ENCODE measurements around the gene VPS50.

VPS50 gene, protein sequence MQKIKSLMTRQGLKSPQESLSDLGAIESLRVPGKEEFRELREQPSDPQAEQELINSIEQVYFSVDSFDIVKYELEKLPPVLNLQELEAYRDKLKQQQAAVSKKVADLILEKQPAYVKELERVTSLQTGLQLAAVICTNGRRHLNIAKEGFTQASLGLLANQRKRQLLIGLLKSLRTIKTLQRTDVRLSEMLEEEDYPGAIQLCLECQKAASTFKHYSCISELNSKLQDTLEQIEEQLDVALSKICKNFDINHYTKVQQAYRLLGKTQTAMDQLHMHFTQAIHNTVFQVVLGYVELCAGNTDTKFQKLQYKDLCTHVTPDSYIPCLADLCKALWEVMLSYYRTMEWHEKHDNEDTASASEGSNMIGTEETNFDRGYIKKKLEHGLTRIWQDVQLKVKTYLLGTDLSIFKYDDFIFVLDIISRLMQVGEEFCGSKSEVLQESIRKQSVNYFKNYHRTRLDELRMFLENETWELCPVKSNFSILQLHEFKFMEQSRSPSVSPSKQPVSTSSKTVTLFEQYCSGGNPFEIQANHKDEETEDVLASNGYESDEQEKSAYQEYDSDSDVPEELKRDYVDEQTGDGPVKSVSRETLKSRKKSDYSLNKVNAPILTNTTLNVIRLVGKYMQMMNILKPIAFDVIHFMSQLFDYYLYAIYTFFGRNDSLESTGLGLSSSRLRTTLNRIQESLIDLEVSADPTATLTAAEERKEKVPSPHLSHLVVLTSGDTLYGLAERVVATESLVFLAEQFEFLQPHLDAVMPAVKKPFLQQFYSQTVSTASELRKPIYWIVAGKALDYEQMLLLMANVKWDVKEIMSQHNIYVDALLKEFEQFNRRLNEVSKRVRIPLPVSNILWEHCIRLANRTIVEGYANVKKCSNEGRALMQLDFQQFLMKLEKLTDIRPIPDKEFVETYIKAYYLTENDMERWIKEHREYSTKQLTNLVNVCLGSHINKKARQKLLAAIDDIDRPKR

DNA sequence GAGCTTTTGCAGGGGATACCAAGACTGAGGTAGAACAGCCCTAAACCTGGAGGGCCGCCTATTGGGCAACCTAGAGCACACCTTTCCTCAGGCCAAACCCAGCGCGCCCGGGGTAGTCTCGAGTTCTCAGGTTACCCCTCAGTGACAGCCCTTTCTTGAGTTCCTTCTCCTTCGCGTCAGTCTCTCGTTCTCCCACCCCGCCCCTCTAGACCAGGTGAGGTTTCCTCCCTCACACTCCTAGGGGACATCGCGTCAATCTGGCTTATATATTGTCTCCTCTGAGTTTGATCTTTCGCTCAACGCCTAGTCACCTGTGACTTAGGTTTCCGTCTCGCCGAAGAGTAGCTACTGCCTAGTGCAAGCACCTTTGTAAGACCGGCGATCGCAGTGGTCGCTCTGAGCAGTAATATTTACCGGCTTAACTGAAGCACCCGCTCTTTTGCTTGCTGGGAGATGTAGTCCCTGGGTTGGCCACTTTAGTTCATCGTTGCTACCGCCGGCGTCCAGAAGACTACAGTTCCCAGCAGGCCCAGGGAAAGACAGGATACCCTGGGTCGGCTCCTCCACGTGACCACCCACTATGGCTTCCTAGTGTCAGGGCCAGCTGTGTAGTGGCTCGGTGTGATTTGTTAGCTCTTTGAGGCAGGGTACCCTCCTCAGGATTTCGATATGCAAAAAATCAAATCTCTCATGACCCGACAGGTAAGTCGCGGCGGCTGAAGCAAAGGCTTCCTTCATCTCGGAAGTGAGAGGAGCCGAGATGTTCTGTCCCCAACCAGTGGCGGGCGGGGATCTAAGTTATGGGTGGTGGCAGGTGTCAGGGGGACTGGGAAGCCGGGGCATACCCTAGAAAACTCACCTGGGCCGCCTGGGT is at the start of gene VPS50:
TSS of gene VPS50 (plus strand) at position 568 of the 874 bp plus-strand sequence. CDS start at position 670, 102 bp downstream.
- peak; percentile 88 for DNase-seq (ENCODE audit: low spot score)
- TF ChIP-seq, protein P1, sequence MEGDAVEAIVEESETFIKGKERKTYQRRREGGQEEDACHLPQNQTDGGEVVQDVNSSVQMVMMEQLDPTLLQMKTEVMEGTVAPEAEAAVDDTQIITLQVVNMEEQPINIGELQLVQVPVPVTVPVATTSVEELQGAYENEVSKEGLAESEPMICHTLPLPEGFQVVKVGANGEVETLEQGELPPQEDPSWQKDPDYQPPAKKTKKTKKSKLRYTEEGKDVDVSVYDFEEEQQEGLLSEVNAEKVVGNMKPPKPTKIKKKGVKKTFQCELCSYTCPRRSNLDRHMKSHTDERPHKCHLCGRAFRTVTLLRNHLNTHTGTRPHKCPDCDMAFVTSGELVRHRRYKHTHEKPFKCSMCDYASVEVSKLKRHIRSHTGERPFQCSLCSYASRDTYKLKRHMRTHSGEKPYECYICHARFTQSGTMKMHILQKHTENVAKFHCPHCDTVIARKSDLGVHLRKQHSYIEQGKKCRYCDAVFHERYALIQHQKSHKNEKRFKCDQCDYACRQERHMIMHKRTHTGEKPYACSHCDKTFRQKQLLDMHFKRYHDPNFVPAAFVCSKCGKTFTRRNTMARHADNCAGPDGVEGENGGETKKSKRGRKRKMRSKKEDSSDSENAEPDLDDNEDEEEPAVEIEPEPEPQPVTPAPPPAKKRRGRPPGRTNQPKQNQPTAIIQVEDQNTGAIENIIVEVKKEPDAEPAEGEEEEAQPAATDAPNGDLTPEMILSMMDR (IDR thresholded peaks at IDR 0.05; ENCODE audit: extremely low read depth, missing control alignments): no peak

DNA sequence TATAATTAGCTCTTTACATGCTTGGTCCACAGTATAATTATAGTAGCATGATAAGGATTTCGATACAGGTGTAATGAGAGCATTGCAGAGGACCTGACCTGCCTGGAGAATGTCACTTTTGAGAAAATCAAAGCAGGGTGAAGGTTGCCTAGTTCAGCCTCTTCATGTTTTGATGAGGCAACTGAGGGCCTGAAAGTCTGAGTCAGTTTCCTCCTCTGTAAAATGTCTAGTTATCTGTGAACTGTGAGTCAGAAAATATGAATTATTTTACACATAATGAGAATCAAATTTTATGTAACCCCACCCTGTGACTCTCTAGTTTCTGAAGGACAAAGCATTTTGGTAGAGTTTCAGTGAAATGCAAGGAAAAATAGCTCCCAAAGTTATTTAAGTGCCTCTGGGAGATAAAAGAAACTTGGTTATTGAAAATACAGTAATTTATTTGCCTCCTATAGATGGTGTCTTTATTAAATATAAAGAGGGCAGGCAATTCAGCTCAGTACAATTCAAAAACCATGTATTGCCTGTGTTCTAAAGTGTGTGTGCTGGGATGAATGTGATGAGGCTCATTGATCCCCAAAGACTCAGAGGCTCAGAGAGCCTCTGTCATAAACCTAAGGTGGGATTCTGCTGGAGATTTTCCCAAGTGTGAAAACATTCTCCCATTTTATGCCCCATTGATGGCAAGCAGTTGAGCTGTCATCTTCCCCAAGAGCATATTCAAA is 46.7 kb upstream of the VPS50 start:
- no peak for DNase-seq (ENCODE audit: low spot score)

DNA sequence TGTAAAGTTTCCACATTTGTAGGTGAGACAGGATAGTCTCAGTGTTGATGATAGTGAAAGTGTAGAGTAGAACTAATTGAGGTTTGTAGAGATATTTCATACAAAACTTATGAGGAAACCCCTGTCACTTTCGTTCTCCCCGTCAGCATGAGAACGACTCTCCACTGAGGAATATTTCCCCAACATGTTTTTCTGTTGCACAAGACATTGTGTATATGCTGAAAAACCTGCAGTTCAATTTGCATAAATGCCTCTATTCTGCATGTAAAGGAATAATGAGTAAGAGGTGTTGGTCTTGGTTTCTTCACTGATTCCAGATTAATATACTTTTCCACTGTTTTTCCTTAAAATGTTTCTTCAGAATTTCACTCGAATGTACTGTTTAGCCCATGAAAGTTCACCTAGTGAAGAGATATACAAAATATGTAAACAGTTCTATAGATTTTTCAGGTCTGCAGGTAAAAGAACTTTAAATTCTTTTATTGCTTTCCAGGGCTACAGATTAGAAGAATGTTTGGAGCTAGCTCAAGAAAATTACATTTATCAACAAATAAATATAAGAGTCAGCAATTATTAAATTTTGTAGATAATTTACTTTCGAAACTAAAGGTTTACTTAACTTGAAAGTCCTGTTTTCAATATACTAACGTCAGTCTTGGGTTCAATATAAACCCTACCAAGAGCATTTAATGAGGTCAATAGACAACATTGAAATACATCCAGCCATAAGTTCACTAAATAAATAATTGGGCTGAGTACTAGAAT is 43.1 kb upstream of the VPS50 start:
- TF ChIP-seq, protein P1 (IDR thresholded peaks at IDR 0.05; ENCODE audit: extremely low read depth, missing control alignments): no peak
- DNase-seq (ENCODE audit: low spot score): no peak

More for the DNA sequence above, 46.7 kb upstream of the VPS50 start:
- TF ChIP-seq, protein P1 (IDR thresholded peaks at IDR 0.05; ENCODE audit: extremely low read depth, missing control alignments): no peak

DNA sequence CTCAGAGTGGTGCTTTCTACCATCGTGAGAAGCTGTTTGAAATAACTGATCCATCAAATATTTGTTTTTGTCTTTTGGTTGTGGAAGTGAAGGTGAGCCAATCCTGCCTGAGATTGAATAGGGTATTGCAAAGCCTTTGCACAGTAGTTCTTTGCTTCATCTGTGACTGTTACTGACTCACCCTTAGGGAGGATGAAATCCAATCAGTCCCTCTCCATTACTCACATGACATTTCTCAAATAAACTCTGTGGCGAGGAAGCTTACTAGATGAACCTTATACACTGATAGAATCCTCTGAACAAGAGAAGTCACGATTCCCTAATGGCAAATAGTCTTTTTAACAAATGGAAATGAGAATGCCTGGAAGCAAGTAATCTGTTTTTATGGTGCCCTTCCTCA is 37.8 kb upstream of the VPS50 start:
- no peak for DNase-seq (ENCODE audit: low spot score)
- TF ChIP-seq, protein P1 (IDR thresholded peaks at IDR 0.05; ENCODE audit: extremely low read depth, missing control alignments): no peak

DNA sequence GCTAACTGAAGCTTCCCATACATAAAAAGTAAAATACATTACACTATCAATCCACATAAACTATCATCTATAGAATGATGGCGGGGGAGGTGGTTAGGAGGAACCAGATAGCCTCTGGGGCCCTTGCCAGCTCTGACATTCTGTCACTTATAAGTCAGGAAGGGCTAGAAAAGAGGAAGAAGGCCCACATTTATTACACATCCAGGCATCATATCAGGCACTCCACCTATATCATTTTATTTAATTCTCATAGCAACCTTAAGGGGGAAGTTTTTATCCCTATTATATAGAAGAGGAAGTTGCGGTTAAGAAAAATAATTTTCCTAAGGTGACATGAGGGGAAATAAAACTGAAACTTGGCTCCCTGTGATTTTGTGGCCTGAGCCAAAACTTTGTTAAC is 35.8 kb upstream of the VPS50 start:
- TF ChIP-seq, protein P1 (IDR thresholded peaks at IDR 0.05; ENCODE audit: extremely low read depth, missing control alignments): no peak
- no peak for DNase-seq (ENCODE audit: low spot score)

DNA sequence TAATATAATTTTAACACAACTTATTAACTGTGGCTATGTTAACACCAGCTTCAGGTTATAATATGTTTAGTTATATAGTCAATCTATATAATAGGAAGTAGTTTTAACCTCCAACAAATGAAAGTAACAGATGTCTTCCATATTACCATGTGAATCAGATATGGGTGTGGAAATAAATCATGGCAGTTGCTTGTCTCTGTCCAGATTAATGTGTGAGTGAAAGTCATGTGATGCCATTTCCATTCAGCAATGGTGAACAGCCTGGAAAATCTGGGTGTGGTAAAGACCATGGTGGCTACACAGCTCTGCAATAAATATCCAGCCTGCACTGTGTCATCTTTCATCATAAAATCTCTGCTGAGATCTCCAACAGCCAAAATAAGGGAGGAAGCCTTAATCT is 33.7 kb upstream of the VPS50 start:
- TF ChIP-seq, protein P1 (IDR thresholded peaks at IDR 0.05; ENCODE audit: extremely low read depth, missing control alignments): no peak
- no peak for DNase-seq (ENCODE audit: low spot score)
